Activated T-cell treated with anti-CD3 and anti-CD28 coated beads, Interleukin-2, amount 50 U/mL, for 24 hours (primary cell): Measurements from ENCODE around the gene RAB12.

Source experiments
- DNase-seq: peaks from one replicate; pipeline ENCODE4 v3.0.0-alpha.2; 2020
- H3K27ac Mint-ChIP-seq: 2 replicates; pipeline ENCODE4 v1.8.0; 2020; ENCODE audit warnings: mild to moderate bottlenecking, mixed read lengths
- H3K27me3 Mint-ChIP-seq: 2 replicates; pipeline ENCODE4 v1.8.0; 2020; ENCODE audit warnings: mixed read lengths
- H3K36me3 Mint-ChIP-seq: 2 replicates; pipeline ENCODE4 v1.8.0; 2020; ENCODE audit warnings: low read depth, mixed read lengths
- H3K4me1 Mint-ChIP-seq: 2 replicates; pipeline ENCODE4 v1.8.0; 2020; ENCODE audit warnings: low read depth, mixed read lengths
- H3K4me3 Mint-ChIP-seq: 2 replicates; pipeline ENCODE4 v1.8.0; 2020; ENCODE audit warnings: mild to moderate bottlenecking, moderate library complexity, mixed read lengths
- H3K9me3 Mint-ChIP-seq: 2 replicates; pipeline ENCODE4 v1.8.0; 2020; ENCODE audit warnings: mixed read lengths

Gene RAB12

DNA sequence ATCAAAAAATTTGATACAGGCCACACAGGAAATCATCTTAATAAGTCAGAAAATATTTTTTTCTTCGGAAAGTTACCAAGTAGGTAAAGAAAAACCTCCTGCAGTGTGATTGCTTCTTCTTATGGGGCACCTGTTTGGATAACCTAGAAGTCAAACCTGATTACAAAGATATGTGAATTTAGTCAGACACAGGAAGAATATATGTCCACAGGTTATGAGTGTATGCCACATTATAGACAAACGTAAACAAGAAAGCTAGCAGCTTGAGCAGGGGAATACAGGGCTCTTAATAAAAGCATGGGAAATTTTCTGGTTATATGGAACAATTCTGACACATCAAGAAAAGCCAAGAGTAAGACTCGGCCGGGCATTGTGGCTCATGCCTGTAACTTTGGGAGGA lies 60.3 kb downstream of the RAB12 start:
- H3K27me3 Mint-ChIP-seq, result peaks cover 2% of the 10 kb centered on the region
- no peak overlapping the region for H3K27ac Mint-ChIP-seq
- no peak overlapping the region for H3K4me3 Mint-ChIP-seq
- no peaks in the 10 kb centered on the region for H3K9me3 Mint-ChIP-seq
- no peaks in the 10 kb centered on the region for H3K4me1 Mint-ChIP-seq
- H3K36me3 Mint-ChIP-seq, result no peaks in the 10 kb centered on the region
- DNase-seq, result no peak

DNA sequence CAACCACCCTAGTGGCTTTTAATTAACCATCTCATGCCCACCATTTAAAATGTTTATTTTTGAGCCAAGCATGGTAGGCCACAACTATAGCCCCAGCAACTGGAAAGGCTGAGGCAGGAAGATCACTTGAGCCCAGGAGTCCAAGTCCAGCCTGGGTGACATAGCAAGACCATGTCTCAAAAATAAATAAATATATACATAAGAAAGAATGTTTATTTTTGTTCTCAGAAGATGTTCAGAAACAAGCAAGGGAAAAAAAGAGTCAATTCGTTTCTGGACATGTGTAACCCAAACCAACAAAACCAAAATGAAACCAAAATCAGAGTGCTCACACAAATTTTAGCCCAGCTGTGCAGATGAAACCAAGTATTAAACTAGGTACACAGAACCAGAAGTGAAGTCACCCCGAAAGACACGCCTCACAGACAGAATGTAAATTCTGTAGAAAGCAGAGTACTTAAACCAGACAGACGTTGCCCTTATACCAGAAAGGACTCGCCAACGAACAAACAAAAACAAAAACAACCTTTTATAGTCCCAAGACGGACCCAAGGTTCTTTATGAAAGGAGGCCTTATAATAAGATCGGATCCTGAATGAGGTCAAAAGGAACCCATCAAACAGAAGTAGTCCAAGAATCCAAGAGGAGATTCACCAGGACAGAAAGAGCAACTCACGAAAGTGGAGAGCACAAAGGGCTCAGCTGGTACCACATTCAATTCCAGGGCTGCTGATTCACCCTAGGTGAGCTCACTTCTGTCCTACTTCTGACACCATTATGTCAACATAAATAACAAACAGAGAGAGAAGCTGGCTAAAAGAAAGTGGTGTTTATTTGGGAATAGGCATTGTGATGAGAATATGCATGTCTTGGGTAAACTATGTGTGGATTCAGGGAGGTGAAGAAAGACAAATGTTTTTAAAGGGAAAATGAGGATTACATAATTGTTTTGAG lies 64.3 kb downstream of the RAB12 start:
- Mint-ChIP-seq H3K36me3 (no peaks in the 10 kb centered on the region), H3K4me3 (no peak overlapping the region), H3K4me1 (no peaks in the 10 kb centered on the region), H3K27me3 (peaks cover 2% of the 10 kb centered on the region), H3K27ac (no peak overlapping the region), H3K9me3 (no peaks in the 10 kb centered on the region)
- no peak for DNase-seq

DNA sequence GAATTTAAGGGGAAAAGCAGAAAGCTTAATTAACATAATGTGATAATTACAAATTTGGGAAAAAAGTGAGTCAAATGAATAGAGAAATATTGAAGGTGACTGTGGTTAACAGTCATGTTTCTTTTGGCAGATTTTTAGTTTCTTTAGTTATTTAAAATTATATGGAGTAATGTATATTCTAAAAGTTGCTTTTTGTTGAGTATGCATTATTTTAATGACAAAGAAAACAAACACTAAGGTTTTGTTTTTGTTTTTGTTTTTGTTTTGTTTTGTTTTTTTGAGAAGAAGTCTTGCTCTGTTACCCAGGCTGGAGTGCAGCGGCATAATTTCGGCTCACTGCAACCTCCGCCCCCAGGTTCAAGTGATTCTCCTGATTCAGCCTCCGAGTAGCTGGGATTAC lies 65.8 kb downstream of the RAB12 start:
- Mint-ChIP-seq H3K9me3 (no peaks in the 10 kb centered on the region), H3K4me1 (no peaks in the 10 kb centered on the region), H3K4me3 (no peak overlapping the region), H3K27ac (no peak overlapping the region), H3K27me3 (no peaks in the 10 kb centered on the region), H3K36me3 (no peaks in the 10 kb centered on the region)
- no peak for DNase-seq

DNA sequence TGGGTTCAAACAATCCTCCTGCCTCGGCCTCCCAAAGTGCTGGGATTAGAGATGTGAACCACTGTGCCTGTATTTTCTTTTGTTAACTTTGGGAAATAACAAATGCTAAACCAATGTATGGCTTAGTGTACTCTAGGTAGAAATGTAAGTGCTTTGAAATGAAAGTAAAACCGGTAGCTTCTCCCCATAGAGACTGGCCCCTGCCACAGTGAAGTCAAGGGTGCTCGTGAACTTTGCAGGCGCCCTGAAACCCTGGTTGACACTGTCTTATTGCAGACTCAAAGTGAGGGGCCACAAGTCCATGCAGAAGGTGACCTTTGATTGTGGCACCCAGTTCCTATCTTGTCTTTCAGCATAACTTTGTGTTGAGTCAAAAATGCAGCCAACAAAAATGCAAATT lies 72.0 kb downstream of the RAB12 start:
- no peak overlapping the region for H3K4me3 Mint-ChIP-seq
- no peak for DNase-seq
- H3K9me3 Mint-ChIP-seq, result no peaks in the 10 kb centered on the region
- no peaks in the 10 kb centered on the region for H3K4me1 Mint-ChIP-seq
- H3K27ac Mint-ChIP-seq, result no peak overlapping the region
- H3K36me3 Mint-ChIP-seq, result no peaks in the 10 kb centered on the region
- H3K27me3 Mint-ChIP-seq, result no peaks in the 10 kb centered on the region

DNA sequence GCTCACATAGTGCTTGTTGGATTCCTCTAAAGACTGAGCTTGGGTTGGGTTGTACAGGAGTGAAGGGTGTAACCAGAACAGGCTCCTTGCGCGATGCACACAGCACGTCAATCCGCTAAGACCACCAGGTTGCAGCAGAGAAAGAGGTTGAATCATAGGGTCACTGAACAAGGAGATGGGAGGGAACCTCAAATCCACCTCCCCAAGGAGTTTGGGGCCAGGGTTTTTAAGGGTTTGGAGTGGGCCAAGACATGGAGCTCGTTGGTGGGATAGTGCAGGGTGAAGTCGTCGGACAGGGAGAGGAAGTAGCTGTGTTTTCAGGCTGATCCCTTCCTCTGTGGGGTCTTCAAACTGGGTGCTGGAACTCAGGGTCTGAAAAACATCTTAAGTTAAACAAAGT lies 75.3 kb downstream of the RAB12 start:
- H3K4me3 Mint-ChIP-seq, result no peak overlapping the region
- no peak for DNase-seq
- H3K9me3 Mint-ChIP-seq, result no peaks in the 10 kb centered on the region
- H3K36me3 Mint-ChIP-seq, result no peaks in the 10 kb centered on the region
- no peaks in the 10 kb centered on the region for H3K4me1 Mint-ChIP-seq
- no peaks in the 10 kb centered on the region for H3K27me3 Mint-ChIP-seq
- H3K27ac Mint-ChIP-seq, result no peak overlapping the region

DNA sequence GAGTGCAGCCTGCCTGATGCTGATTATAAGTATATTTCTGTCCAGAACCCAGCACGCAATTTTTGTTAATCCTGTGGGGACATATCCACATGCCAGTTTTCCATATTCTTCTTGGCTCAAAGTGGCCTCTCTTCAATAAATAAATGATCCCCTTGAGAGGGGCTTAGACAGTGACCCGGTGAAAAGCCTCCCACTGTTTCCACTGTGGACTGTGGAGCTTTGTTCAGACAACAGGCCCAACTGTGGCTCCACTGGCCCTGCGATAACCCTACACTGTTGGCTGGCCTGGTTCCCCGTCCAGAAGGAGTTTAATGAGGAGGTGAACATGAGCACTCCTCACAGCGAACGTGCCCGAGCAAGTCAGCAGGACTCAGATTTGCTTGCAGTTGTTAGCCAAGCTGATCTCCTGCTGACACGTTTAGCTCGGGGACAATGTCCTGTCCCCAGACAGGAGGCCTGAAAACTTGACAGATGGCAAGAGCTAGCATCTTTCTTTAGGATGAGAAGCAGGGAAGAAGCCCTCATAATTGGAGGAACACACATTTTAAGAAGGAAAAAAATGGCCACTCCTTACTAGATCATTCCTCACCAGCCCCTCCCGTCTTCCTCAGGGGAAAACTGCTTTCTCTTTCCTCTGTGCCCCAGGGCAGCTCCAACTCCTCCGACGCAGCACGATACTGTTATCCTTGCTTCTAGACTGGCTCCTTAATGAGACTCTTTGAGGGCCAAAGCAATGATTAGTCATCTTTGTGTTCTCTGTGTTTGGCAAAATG lies 76.1 kb downstream of the RAB12 start:
- H3K36me3 Mint-ChIP-seq, result no peaks in the 10 kb centered on the region
- no peak for DNase-seq
- H3K9me3 Mint-ChIP-seq, result no peaks in the 10 kb centered on the region
- no peaks in the 10 kb centered on the region for H3K27me3 Mint-ChIP-seq
- H3K4me3 Mint-ChIP-seq, result no peak overlapping the region
- no peaks in the 10 kb centered on the region for H3K4me1 Mint-ChIP-seq
- no peak overlapping the region for H3K27ac Mint-ChIP-seq

DNA sequence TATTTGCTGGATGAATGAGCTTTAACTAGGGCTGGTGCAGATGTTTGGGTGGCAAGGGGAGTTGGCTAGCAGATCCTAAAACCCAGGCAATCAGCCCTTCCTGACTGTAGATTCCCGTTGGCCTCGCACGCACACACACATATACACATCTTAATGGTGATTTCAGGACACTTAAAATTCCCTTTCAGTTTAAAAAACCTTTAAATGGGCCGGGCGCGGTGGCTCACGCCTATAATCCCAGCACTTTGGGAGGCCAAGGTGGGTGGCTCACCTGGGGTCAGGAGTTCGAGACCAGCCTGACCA lies 76.6 kb downstream of the RAB12 start:
- H3K36me3 Mint-ChIP-seq, result no peaks in the 10 kb centered on the region
- H3K4me3 Mint-ChIP-seq, result no peak overlapping the region
- H3K4me1 Mint-ChIP-seq, result no peaks in the 10 kb centered on the region
- H3K27ac Mint-ChIP-seq, result no peak overlapping the region
- H3K9me3 Mint-ChIP-seq, result no peaks in the 10 kb centered on the region
- DNase-seq, result no peak
- no peaks in the 10 kb centered on the region for H3K27me3 Mint-ChIP-seq

DNA sequence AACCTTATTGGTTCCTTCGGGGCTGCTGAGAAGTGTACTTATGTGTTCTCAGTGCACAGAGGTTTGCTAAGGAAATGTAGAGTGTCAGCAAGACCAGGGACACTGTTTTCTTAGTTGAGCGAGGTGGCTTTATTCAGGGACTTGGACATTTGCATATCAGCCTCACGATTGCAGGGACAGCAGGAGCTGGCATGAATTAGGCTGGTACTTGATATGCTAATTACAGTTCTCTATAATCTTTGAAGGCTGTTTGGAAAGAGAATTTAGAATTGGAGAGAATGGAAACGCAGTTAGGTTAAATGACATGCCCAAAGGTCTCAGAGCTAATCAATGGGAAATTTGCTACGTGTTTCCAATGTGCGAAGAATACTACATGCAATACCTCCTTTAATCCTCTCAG lies 77.4 kb downstream of the RAB12 start:
- Mint-ChIP-seq H3K36me3 (no peaks in the 10 kb centered on the region), H3K27ac (no peak overlapping the region), H3K9me3 (no peaks in the 10 kb centered on the region), H3K4me1 (no peaks in the 10 kb centered on the region), H3K27me3 (no peaks in the 10 kb centered on the region), H3K4me3 (no peak overlapping the region)
- DNase-seq, result no peak

DNA sequence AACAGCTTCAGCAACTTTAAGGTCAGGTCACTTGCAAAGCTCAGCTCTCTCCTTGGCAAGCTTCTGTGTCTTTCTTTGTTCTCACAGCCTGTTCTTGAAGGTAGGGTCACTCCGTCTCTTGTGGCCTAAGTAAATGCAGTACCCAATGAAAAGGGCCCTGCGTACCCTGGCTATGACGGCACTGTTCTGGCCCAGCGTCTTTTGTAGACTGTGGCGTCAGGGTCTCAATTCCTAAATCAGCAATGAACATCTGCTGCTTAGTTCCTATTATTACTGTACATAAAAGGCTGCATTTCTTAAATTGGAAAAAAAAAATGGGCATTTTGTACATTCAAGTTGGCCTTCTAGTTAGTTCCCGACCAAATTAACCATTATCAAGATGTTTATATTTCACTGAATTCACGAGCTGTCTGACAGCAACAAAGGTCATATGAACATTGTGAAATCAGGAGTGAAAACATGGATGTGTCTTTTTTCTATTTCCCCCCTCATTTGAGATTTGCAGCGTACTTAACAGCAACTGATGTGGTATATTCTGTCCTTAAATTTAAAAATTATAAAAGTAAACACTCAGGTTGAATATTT lies 79.1 kb downstream of the RAB12 start:
- no peak for DNase-seq
- Mint-ChIP-seq H3K9me3 (no peaks in the 10 kb centered on the region), H3K4me1 (no peaks in the 10 kb centered on the region), H3K36me3 (no peaks in the 10 kb centered on the region), H3K27ac (no peak overlapping the region), H3K4me3 (no peak overlapping the region), H3K27me3 (no peaks in the 10 kb centered on the region)

DNA sequence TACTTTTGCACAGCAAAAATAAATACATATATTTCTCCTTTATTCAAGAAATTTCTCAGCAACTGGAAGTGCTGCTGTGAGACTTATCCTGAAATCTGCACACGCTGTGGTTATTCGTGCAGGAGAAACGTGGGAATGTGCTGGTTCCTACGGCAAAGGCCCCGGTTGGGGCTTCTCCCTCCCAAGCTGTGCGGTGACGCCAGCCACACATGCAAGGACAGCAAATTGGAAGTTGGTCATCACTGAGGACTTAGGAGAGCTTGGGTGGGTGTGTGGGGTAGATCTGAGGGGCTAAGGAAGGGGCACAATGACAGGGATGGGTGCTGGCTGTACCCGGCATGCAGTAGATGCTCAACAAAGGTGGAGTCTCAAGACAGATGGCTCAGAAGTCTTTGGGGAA lies 79.6 kb downstream of the RAB12 start:
- Mint-ChIP-seq H3K36me3 (no peaks in the 10 kb centered on the region), H3K4me1 (no peaks in the 10 kb centered on the region), H3K27ac (no peak overlapping the region), H3K27me3 (peaks cover 3% of the 10 kb centered on the region), H3K9me3 (no peaks in the 10 kb centered on the region), H3K4me3 (no peak overlapping the region)
- DNase-seq, result no peak
